Neutrophil (primary cell): ENCODE measurements around the gene ABCA13.

ENCODE experiments used
- H3K27ac ChIP-seq: fragments of 200-600 bp; sonication (generic); 2 replicates; pipeline ENCODE4 v1.5.1; 2016; ENCODE audit warnings: mild to moderate bottlenecking, moderate library complexity
- H3K27me3 ChIP-seq: fragments of 200-600 bp; sonication (generic); 2 replicates; pipeline ENCODE4 v1.6.0; 2016; ENCODE audit warnings: mild to moderate bottlenecking
- H3K36me3 ChIP-seq: fragments of 200-600 bp; sonication (generic); 2 replicates; pipeline ENCODE4 v1.5.1; 2017
- H3K4me1 ChIP-seq, 2 experiments: fragments of 200-600 bp in 1 of 2; sonication (generic) in 1 of 2; 1 replicate in 1 of 2; 2 replicates in 1 of 2; pipeline versions ENCODE4 v1.5.1 to v1.6.1; 2013 to 2016; ENCODE audit warnings: low read depth in 1 of 2, low read length in 1 of 2, mild to moderate bottlenecking in 1 of 2, moderate library complexity in 1 of 2; ENCODE audit not compliant: control insufficient read depth in 1 of 2, insufficient read depth in 1 of 2
- H3K4me3 ChIP-seq, 2 experiments: fragments of 200-600 bp in 1 of 2; sonication (generic) in 1 of 2; 1 replicate in 1 of 2; 2 replicates in 1 of 2; pipeline ENCODE4 v1.5.1; 2013 to 2016; ENCODE audit warnings: low read depth in 1 of 2, low read length in 1 of 2, mild to moderate bottlenecking in 1 of 2, moderate library complexity in 1 of 2
- H3K9me3 ChIP-seq: fragments of 200-600 bp; sonication (generic); 2 replicates; pipeline ENCODE4 v1.5.1; 2016
- CTCF ChIP-seq: fragments of 200-600 bp; sonication (generic); IDR thresholded peaks from 2 replicates; pipeline ENCODE4 v1.5.1; 2016; ENCODE audit warnings: antibody characterized with exemption

Gene ABCA13

GRCh38 chr7:48317360-48317759 lies 146.1 kb downstream of the ABCA13 start:
- H3K27me3 ChIP-seq = no peaks in the 10 kb centered on the region
- H3K27ac ChIP-seq = peak overlapping the region; percentile 43
- H3K36me3 ChIP-seq = peaks cover 98% of the 10 kb centered on the region
- no peaks in the 10 kb centered on the region for H3K9me3 ChIP-seq
- TF ChIP-seq CTCF = no peak
- no peak overlapping the region for H3K4me3 ChIP-seq
- H3K4me1 ChIP-seq = no peaks in the 10 kb centered on the region

- H3K9me3 ChIP-seq = no peaks in the 10 kb centered on the region
- H3K36me3 ChIP-seq = peaks cover 93% of the 10 kb centered on the region
- H3K4me3 ChIP-seq = no peak overlapping the region
- H3K4me1 ChIP-seq = no peaks in the 10 kb centered on the region
- H3K27me3 ChIP-seq = no peaks in the 10 kb centered on the region
- H3K27ac ChIP-seq = peak overlapping the region; percentile 58
- TF ChIP-seq CTCF = no peak
These were observed 150.2 kb downstream of the ABCA13 start for GRCh38 chr7:48321319-48322010.

GRCh38 chr7:48337012-48337621 lies 165.9 kb downstream of the ABCA13 start:
- no peaks in the 10 kb centered on the region for H3K27me3 ChIP-seq
- H3K4me1 ChIP-seq = no peaks in the 10 kb centered on the region
- H3K27ac ChIP-seq = peak overlapping the region; percentile 44
- H3K9me3 ChIP-seq = no peaks in the 10 kb centered on the region
- H3K36me3 ChIP-seq = peaks cover 41% of the 10 kb centered on the region
- H3K4me3 ChIP-seq = no peak overlapping the region
- no peak for TF ChIP-seq CTCF

- Histone ChIP-seq H3K4me3 (no peak overlapping the region), H3K4me1 (no peaks in the 10 kb centered on the region), H3K27ac (peak overlapping the region; percentile 44), H3K36me3 (peaks cover 41% of the 10 kb centered on the region), H3K27me3 (no peaks in the 10 kb centered on the region), H3K9me3 (no peaks in the 10 kb centered on the region)
- TF ChIP-seq CTCF = no peak
These were observed 166.5 kb downstream of the ABCA13 start for GRCh38 chr7:48337781-48338180.

GRCh38 chr7:48347230-48347825 lies 176.1 kb downstream of the ABCA13 start:
- TF ChIP-seq CTCF = no peak
- no peaks in the 10 kb centered on the region for H3K27me3 ChIP-seq
- no peaks in the 10 kb centered on the region for H3K36me3 ChIP-seq
- H3K27ac ChIP-seq = peak overlapping the region; percentile 70
- no peaks in the 10 kb centered on the region for H3K9me3 ChIP-seq
- no peak overlapping the region for H3K4me3 ChIP-seq
- peaks cover 47 to 52% of the 10 kb centered on the region in 2 experiments for H3K4me1 ChIP-seq
